CD4-positive, alpha-beta T cell (primary cell): Measurements from ENCODE around the gene HDAC9. TPM values are rescaled to one million over a fixed set of nuclear protein-coding genes. Genes with fewer than 3 reads are reported as not detected.

ENCODE experiments used
- ATAC-seq: fragments of 200-7000 bp; cut with Tn5 transposase; one replicate; pipeline ENCODE4 v1.10.0; 2022; ENCODE audit warnings: mild to moderate bottlenecking; ENCODE audit not compliant: poor library complexity
- CTCF ChIA-PET: fragments of 350-600 bp; sonication (Branson Sonifier 250); formaldehyde crosslinking; loops from one replicate; lab custom pipeline; 2021; ENCODE audit warnings: antibody characterized with exemption, inconsistent platforms; lab: Charles Lee
- POLR2A ChIA-PET: fragments of 350-600 bp; sonication (Branson Sonifier 250); formaldehyde crosslinking; loops from one replicate; lab custom pipeline; 2021; ENCODE audit warnings: antibody characterized with exemption, inconsistent platforms; lab: Charles Lee
- DNase-seq, 14 experiments: peaks; one replicate each; pipeline ENCODE4 v3.0.0-alpha.2; 2013 to 2020; ENCODE audit warnings: mixed read lengths in 2 of 14
- H3K27ac ChIP-seq, 2 donors: one replicate each; pipeline versions ENCODE4 v1.5.1 to v1.7.0; 2013; ENCODE audit warnings: low read length in 2 of 2, low read depth in 1 of 2, mild to moderate bottlenecking in 1 of 2
- H3K27me3 ChIP-seq, 2 experiments: 1 replicate in 1 of 2; 2 replicates in 1 of 2; pipeline versions ENCODE4 v1.6.1 to v1.7.0; 2013; ENCODE audit warnings: low read length in 2 of 2, control low read depth in 1 of 2, mild to moderate bottlenecking in 1 of 2, moderate library complexity in 1 of 2; ENCODE audit not compliant: insufficient read depth in 2 of 2, control insufficient read depth in 1 of 2
- H3K36me3 ChIP-seq: one replicate; pipeline ENCODE4 v1.6.1; 2013; ENCODE audit warnings: low read length, control low read depth; ENCODE audit not compliant: insufficient read depth
- H3K4me1 ChIP-seq: one replicate; pipeline ENCODE4 v1.6.1; 2013; ENCODE audit warnings: low read length, control low read depth; ENCODE audit not compliant: insufficient read depth
- H3K4me3 ChIP-seq: one replicate; pipeline ENCODE4 v1.5.1; 2013; ENCODE audit warnings: mild to moderate bottlenecking, low read length, moderate library complexity
- H3K9me3 ChIP-seq, 2 experiments: 1 replicate in 1 of 2; 2 replicates in 1 of 2; pipeline versions ENCODE4 v1.6.1 to v1.7.0; 2013; ENCODE audit warnings: low read length in 2 of 2, mild to moderate bottlenecking in 2 of 2, control low read depth in 1 of 2, moderate library complexity in 1 of 2; ENCODE audit not compliant: control insufficient read depth in 1 of 2, insufficient read depth in 1 of 2
- H3K27ac Mint-ChIP-seq: one replicate; pipeline ENCODE4 v1.8.0; 2020; ENCODE audit warnings: mixed read lengths
- H3K27me3 Mint-ChIP-seq: one replicate; pipeline ENCODE4 v1.8.0; 2021; ENCODE audit warnings: mixed read lengths
- H3K36me3 Mint-ChIP-seq: one replicate; pipeline ENCODE4 v1.8.0; 2021; ENCODE audit warnings: low read depth, mixed read lengths
- H3K4me1 Mint-ChIP-seq: one replicate; pipeline ENCODE4 v1.8.0; 2021; ENCODE audit warnings: low read depth, mixed read lengths
- H3K4me3 Mint-ChIP-seq: one replicate; pipeline ENCODE4 v1.8.0; 2020; ENCODE audit warnings: mild to moderate bottlenecking, mixed read lengths
- H3K9me3 Mint-ChIP-seq: one replicate; pipeline ENCODE4 v1.8.0; 2020; ENCODE audit warnings: mixed read lengths
- CTCF ChIP-seq: fragments of 200-600 bp; IDR thresholded peaks from one replicate; pipeline ENCODE4 v1.8.0; 2022; ENCODE audit warnings: antibody characterized with exemption, mild to moderate bottlenecking
- intact Hi-C, 2 experiments: fragments of 100-400 bp; cut with DNase I in 1 of 2; cut with micrococcal nuclease in 1 of 2; formaldehyde crosslinking; loops; one replicate each; pipeline versions ENCODE4 v1.15.1 to v1.9.0; 2023 to 2025; cut with DNase I, micrococcal nuclease
- total RNA-seq, 174 experiments: library from RNA in 2 of 174; stranded (reverse) in 2 of 174; gene quantifications; one replicate each; pipeline ENCODE4 v1.2.3 and lab custom pipeline; 2021 to 2026

Gene HDAC9
- total RNA-seq, 2 experiments from 2014 or later, result 0.73 to 1.2 TPM

DNA sequence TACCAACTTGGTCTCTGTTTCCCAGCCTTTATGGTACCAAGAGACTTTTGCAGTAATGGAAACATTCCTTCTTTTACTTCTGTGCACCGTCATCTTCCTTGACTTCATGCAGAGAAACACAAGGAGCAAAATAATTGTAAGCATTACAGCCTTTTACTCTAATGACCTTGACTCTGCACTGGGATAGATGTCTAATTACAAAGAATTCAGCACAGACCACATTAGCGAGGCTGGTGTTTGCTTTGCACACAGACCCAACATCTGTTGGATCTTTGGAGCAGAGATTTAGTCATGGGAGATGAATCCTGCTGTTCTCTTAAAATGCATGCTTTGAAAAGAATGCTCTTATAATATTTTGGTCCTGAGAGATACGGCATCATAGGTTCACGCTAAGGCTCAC, 360.2 kb downstream of the HDAC9 start:
- Mint-ChIP-seq H3K36me3 (no peaks in the 10 kb centered on the region), H3K4me3 (no peak overlapping the region), H3K4me1 (no peaks in the 10 kb centered on the region), H3K27ac (no peak overlapping the region), H3K27me3 (no peaks in the 10 kb centered on the region), H3K9me3 (peaks cover 4% of the 10 kb centered on the region)
- no peaks in the 10 kb centered on the region for H3K9me3 ChIP-seq
- no peak for TF ChIP-seq CTCF
- CTCF ChIA-PET, result no interaction called here
- H3K4me1 ChIP-seq, result no peaks in the 10 kb centered on the region
- no peak for DNase-seq
- no peaks in the 10 kb centered on the region for H3K27me3 ChIP-seq
- H3K27ac ChIP-seq, result no peak overlapping the region
- intact Hi-C loops, result no loop called here
- H3K4me3 ChIP-seq, result no peak overlapping the region
- ATAC-seq, result no peak
- POLR2A ChIA-PET, result no interaction called here
- H3K36me3 ChIP-seq, result no peaks in the 10 kb centered on the region

GRCh38 chr7:18858232-18858631, 362.7 kb downstream of the HDAC9 start:
- Mint-ChIP-seq H3K4me1 (no peaks in the 10 kb centered on the region), H3K4me3 (no peak overlapping the region), H3K27ac (no peak overlapping the region), H3K9me3 (peaks cover 4% of the 10 kb centered on the region), H3K27me3 (no peaks in the 10 kb centered on the region), H3K36me3 (no peaks in the 10 kb centered on the region)
- ATAC-seq (no peak), DNase-seq (no peak)
- intact Hi-C loops, result no loop called here
- ChIA-PET CTCF (no interaction called here), POLR2A (no interaction called here)
- H3K27ac ChIP-seq, result no peak overlapping the region
- no peaks in the 10 kb centered on the region for H3K27me3 ChIP-seq
- H3K4me1 ChIP-seq, result no peaks in the 10 kb centered on the region
- no peaks in the 10 kb centered on the region for H3K36me3 ChIP-seq
- H3K4me3 ChIP-seq, result no peak overlapping the region
- no peak for TF ChIP-seq CTCF
- peaks cover 0 to 2% of the 10 kb centered on the region in 2 experiments for H3K9me3 ChIP-seq

DNA sequence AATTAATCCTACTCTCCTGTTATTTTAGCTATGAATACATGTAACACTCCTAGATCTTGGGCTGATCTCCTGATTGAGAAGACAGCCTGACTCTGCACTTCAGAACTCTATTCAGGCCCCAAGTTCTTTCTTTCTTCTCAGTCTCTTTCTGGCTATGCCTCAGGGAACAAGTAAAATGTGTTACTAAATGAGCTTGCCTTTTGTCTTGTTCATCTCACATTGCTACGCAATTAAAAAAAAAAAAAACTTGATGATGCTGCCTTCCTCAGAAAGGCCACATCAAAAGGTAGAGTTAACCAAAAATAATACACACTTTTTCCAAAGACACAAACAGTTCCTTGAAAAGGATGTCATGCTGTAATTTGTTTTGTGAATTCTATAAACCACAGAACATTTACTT, 363.8 kb downstream of the HDAC9 start:
- H3K27ac Mint-ChIP-seq, result no peak overlapping the region

More for the DNA sequence above, 363.8 kb downstream of the HDAC9 start:
- no peak for TF ChIP-seq CTCF
- no peaks in the 10 kb centered on the region for H3K4me1 ChIP-seq
- Mint-ChIP-seq H3K27me3 (no peaks in the 10 kb centered on the region), H3K4me1 (no peaks in the 10 kb centered on the region), H3K9me3 (peaks cover 7% of the 10 kb centered on the region), H3K4me3 (no peak overlapping the region), H3K36me3 (no peaks in the 10 kb centered on the region)
- DNase-seq, result peak in 2 of 14 experiments; percentile 2 to 27
- peaks cover 0 to 4% of the 10 kb centered on the region in 2 experiments for H3K9me3 ChIP-seq
- no peak for ATAC-seq
- H3K27ac ChIP-seq, result no peak overlapping the region
- no peaks in the 10 kb centered on the region for H3K27me3 ChIP-seq
- intact Hi-C loops, result no loop called here
- no peaks in the 10 kb centered on the region for H3K36me3 ChIP-seq
- ChIA-PET CTCF (no interaction called here), POLR2A (no interaction called here)
- H3K4me3 ChIP-seq, result no peak overlapping the region
